GM21528 (cell line): ENCODE measurements around the gene DLGAP4.

Source experiments
- ATAC-seq: cut with Tn5 transposase; IDR thresholded peaks from one replicate; pipeline ENCODE4 v1.9.1; 2021; ENCODE audit warnings: mild to moderate bottlenecking, moderate library complexity; ENCODE audit not compliant: unreplicated experiment, low FRiP score

The DLGAP4 gene, protein sequence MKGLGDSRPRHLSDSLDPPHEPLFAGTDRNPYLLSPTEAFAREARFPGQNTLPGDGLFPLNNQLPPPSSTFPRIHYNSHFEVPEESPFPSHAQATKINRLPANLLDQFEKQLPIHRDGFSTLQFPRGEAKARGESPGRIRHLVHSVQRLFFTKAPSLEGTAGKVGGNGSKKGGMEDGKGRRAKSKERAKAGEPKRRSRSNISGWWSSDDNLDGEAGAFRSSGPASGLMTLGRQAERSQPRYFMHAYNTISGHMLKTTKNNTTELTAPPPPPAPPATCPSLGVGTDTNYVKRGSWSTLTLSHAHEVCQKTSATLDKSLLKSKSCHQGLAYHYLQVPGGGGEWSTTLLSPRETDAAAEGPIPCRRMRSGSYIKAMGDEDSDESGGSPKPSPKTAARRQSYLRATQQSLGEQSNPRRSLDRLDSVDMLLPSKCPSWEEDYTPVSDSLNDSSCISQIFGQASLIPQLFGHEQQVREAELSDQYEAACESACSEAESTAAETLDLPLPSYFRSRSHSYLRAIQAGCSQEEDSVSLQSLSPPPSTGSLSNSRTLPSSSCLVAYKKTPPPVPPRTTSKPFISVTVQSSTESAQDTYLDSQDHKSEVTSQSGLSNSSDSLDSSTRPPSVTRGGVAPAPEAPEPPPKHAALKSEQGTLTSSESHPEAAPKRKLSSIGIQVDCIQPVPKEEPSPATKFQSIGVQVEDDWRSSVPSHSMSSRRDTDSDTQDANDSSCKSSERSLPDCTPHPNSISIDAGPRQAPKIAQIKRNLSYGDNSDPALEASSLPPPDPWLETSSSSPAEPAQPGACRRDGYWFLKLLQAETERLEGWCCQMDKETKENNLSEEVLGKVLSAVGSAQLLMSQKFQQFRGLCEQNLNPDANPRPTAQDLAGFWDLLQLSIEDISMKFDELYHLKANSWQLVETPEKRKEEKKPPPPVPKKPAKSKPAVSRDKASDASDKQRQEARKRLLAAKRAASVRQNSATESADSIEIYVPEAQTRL

GRCh38 chr20:36305602-36306551 lies at the start of gene DLGAP4:
TSS of gene DLGAP4 (plus strand) at chr20:36306339. CDS start at chr20:36431718, 125,379 bp downstream.
- no peak for ATAC-seq

DNA sequence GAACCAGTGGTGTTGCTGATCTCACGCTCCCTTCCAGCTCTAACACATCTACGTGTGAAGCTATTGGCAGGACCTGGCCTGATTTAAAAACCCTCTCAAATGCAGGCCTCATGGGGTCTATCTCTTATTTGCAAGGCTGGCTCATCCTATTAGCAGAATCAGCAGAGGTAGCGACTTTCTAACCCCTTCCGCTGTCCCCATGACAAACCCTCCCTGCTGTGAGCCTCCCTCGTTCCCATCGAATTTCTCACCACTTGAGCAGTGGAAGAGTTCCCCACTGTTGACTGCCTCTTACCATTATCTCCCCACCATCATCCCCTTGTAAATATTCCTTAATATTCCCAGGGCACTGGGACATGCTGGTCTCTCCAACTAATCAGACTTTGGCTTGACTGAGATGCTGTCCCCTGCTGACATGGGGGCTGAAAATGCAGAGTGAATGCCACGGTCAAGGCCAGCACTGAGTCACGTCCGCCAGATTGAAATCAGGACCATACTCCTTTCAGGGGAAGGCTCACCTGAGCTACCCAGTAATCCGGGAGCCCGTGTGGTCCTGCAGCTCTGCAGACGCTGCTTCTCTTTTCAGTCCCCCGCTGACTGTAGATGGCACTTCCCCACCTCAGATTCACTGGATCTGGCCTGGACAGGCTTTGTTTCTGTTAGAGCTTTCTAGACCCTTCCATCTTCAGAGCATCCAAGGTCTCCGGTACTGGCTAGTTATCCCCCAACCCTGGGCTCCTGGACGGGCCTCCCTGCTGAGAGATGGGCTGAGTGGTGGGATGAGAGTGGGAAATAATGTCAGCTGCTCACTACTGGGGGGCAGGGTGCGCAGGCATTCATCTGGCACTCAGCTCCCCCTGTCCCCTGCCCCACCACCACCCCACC lies 46.7 kb upstream of the DLGAP4 start:
- no peak for ATAC-seq

DNA sequence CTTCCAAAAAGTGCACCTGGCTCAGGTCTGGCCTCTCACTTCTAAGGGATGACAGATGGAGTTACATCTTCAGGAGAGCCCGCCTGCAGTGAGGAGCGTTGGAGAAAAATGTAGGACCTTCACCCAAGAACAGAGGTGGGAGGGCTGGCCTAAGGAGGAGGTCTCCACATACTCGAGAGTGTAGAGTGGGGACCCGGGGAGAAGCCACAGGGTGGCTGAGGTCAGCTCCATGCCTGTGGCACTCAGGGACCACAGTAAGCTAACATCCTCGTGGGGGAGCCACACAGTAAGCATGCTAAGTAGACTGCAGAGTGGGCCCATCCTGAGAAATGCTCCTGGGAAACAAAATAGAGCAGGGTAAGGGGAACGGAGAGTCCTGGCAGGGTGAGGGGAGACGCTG lies 45.8 kb upstream of the DLGAP4 start:
- no peak for ATAC-seq

GRCh38 chr20:36261389-36262105 lies 44.6 kb upstream of the DLGAP4 start:
- no peak for ATAC-seq

GRCh38 chr20:36262440-36262839 lies 43.7 kb upstream of the DLGAP4 start:
- ATAC-seq, result no peak

GRCh38 chr20:36264426-36265246 lies 41.5 kb upstream of the DLGAP4 start:
- ATAC-seq, result no peak

DNA sequence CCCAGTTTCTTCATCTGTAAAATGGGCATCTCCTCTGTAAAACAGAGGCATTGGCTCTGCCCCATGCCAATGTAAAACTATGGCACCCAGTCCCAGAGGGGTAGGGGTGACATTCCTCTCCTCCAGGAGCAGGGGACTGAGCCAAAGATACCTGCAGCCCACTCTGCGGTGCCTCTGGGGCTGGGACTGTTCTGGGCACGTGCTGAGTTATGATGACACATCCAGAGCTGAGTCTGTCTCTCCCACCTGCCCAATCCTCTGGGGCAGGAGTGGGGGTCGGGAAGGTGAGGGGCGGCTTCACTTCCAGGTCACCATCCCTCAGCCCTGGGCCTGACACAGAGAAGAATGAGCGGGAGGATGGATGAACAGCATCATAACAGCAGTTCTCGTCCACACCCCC lies 40.0 kb upstream of the DLGAP4 start:
- ATAC-seq, result no peak

DNA sequence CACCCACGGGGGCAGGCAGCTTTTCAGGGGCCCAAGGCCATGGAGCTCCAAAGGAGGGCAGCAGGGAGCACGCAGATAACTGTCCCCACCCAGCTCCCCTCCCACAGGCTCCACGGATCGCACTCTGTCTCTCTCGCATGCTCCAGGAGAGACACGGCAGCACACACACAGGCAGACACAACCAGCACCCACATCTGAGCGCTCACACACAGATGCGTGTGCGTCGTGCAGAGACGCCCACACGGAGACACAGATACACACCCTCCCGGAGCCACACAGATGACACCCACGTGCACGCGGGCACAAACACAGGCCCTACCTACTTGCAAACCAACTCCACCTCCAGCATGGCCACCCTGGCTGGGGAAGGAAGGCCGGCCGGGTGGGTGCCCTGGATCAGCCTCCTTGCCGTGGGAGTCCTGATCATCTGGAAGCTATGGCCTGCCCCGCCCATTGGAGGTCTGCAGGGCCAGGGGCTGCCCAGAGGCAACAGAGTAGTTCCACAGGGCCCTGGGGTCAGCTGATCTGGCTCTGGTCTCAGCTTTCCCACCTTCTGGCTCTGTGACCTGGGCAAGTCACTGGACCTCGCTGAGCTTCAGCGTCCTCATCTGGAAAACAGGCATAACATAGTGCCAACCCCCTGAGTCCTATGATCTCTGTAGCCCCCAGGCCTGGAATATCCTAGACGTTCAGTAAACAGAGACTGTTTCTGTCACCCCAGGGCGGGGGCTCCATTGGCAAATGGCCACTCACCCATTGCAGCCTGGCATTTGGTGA lies 38.3 kb upstream of the DLGAP4 start:
- no peak for ATAC-seq

DNA sequence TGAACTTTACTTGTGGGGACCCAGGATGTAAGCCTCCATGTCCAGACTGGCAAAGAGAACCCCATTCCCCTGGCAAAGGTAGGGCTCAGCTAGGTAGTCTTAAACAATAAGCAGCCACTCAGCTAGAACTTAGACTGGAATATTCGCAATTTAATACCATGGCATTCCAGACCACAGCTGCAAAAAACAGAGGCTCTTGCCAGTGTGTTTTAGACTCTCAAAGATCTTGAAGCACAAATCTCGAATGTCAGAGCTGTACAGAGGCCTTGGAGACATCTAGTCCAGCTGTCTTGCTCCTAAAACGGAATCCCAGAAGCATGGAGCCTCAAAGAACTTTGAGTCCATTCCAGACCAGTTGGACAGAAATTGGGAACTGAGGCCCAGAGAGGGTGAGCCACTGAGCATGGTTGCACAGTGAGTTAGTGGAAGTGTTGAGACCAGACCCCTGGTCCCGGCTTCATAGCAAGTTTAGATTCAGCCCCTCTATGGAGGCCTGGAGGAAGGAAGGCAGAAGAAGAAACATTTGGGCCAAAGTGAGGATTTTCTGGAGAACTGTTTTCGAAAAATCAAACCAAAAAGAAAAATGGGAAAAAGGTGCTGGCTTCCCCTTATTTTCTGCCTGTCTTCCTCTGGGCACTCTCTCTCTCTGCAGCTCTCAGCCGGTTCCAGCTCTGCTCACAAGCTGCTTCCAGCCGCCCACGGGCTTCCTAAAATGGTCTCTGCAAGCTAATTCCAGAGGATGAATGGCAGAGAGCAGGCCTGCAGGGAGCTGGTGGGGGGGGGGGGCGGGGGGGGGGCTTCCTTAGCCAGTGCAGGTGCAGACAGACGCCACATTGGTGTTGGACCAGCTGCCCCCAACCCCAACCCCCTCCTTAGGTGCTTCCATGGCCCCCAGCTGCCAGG lies 37.4 kb upstream of the DLGAP4 start:
- ATAC-seq, result no peak

DNA sequence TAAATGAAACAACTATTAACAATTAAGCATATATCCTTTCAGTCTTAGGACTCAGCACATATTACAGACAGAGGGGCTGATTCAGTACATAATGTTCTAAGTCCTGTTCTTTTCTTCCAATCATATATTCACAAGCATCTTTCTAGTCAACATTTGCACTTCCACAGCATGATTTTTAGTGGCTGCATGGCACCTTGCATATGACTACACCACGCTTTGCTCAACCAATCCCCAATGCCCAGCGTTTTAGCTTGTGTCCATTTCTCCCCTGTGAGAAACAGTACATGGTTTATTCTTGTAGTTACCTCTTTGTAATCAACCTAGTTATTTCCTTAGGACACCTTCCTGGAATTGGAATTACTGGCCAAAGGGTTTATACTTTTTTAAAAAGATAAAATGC lies 36.6 kb upstream of the DLGAP4 start:
- ATAC-seq, result no peak

- no peak for ATAC-seq
Observed at GRCh38 chr20:36270744-36271638, 35.1 kb upstream of the DLGAP4 start.

- ATAC-seq, result no peak
Observed at GRCh38 chr20:36271639-36272546, 34.2 kb upstream of the DLGAP4 start.

DNA sequence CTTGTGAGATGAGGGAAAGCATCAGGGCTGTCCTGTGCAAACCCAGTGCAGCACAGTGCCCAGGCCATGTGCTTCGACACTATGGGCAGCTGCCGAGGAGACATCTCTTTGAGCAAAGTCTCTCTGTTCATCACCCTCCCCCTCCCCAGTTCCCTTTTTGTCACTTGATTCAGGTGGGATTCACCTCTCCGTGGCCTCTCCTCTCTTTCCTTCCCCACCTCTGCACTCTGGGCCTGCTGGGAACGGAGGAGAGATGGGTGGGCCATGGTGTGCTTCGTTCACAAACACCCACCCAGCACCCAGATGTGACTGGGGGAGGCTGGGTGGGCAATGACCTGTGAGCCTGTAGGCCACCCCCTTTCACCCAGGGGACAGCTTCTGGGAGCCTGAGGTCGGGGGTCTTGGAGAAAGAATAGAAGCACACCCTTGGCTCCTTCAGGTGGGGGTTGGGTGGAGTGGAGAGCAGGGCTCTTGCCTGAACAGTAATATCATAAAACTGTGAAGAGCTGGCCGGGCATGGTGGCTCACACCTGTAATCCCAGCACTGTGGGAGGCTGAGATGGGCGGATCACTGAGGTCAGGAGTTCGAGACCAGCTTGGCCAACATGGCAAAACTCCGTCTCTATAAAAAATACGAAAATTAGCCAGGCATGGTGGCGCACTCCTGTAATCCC lies 33.5 kb upstream of the DLGAP4 start:
- ATAC-seq, result no peak
